Liver (tissue), 9 donors: ENCODE results near the gene SRGAP3. TPM values are rescaled to one million over a fixed set of nuclear protein-coding genes. Genes with fewer than 3 reads are reported as not detected.

Experiments used
- DNase-seq: peaks from one replicate; pipeline ENCODE4 v3.0.0-alpha.2; 2017; ENCODE audit warnings: low spot score
- H3K27ac ChIP-seq, 2 donors: one replicate each; pipeline ENCODE4 v1.7.0; 2013; ENCODE audit warnings: inconsistent platforms in 2 of 2, low read length in 2 of 2, control low read depth in 1 of 2, low read depth in 1 of 2, mild to moderate bottlenecking in 1 of 2
- H3K27me3 ChIP-seq, 4 donors: one replicate each; pipeline versions ENCODE4 v1.6.1 to v1.7.0; 2013; ENCODE audit warnings: low read length in 3 of 4, inconsistent platforms in 1 of 4, mild to moderate bottlenecking in 1 of 4, moderate library complexity in 1 of 4; ENCODE audit not compliant: control insufficient read depth in 4 of 4, insufficient read depth in 4 of 4
- H3K36me3 ChIP-seq, 4 donors: one replicate each; pipeline versions ENCODE4 v1.6.1 to v1.7.0; 2013; ENCODE audit warnings: low read length in 3 of 4, mild to moderate bottlenecking in 3 of 4, low read depth in 1 of 4, moderate library complexity in 1 of 4; ENCODE audit not compliant: control insufficient read depth in 4 of 4, insufficient read depth in 3 of 4
- H3K4me1 ChIP-seq, 4 donors: one replicate each; pipeline versions ENCODE4 v1.6.1 to v1.7.0; 2013; ENCODE audit warnings: low read length in 3 of 4, mild to moderate bottlenecking in 3 of 4, moderate library complexity in 1 of 4; ENCODE audit not compliant: control insufficient read depth in 4 of 4, insufficient read depth in 4 of 4
- H3K4me3 ChIP-seq, 3 donors: one replicate each; pipeline versions ENCODE4 v1.6.1 to v1.7.0; 2013; ENCODE audit warnings: low read length in 3 of 3, control low read depth in 1 of 3, low read depth in 1 of 3, mild to moderate bottlenecking in 1 of 3
- H3K9ac ChIP-seq, 2 donors: one replicate each; pipeline ENCODE4 v1.7.0; 2013; ENCODE audit warnings: low read length in 2 of 2, mild to moderate bottlenecking in 2 of 2, moderate library complexity in 2 of 2, control low read depth in 1 of 2, low read depth in 1 of 2
- H3K9me3 ChIP-seq, 4 donors: one replicate each; pipeline versions ENCODE4 v1.6.1 to v1.7.0; 2013; ENCODE audit warnings: low read length in 3 of 4; ENCODE audit not compliant: control insufficient read depth in 4 of 4
- EGR1 ChIP-seq, 2 donors: IDR thresholded peaks; 2 replicates each; pipeline ENCODE4 v1.6.1; 2016 to 2018; ENCODE audit warnings: antibody characterized with exemption in 2 of 2, low read depth in 2 of 2
- FOXA1 ChIP-seq: IDR thresholded peaks from 2 replicates; pipeline ENCODE4 v1.6.1; 2016; ENCODE audit warnings: antibody characterized with exemption
- FOXA2 ChIP-seq: IDR thresholded peaks from 2 replicates; pipeline ENCODE4 v1.6.1; 2016; ENCODE audit warnings: antibody characterized with exemption
- GABPA ChIP-seq, 2 donors: IDR thresholded peaks in 1 of 2; conservative IDR thresholded peaks in 1 of 2; 2 replicates each; pipeline ENCODE4 v1.6.1; 2016; ENCODE audit warnings: antibody characterized with exemption in 2 of 2, mild to moderate bottlenecking in 1 of 2, moderate library complexity in 1 of 2
- HNF4A ChIP-seq, 2 donors: conservative IDR thresholded peaks; 2 replicates each; pipeline ENCODE4 v1.6.1; 2016; ENCODE audit warnings: antibody characterized with exemption in 2 of 2, mild to moderate bottlenecking in 2 of 2
- HNF4G ChIP-seq: IDR thresholded peaks from 2 replicates; pipeline ENCODE4 v1.6.1; 2016; ENCODE audit warnings: antibody characterized with exemption
- JUND ChIP-seq, 2 donors: IDR thresholded peaks; 2 replicates each; pipeline ENCODE4 v1.6.1; 2016; ENCODE audit warnings: antibody characterized with exemption in 2 of 2
- NR2F2 ChIP-seq: IDR thresholded peaks from 2 replicates; pipeline ENCODE4 v1.6.1; 2016; ENCODE audit warnings: antibody characterized with exemption
- RAD21 ChIP-seq, 2 donors: IDR thresholded peaks; 2 replicates each; pipeline ENCODE4 v1.6.1; 2016; ENCODE audit warnings: antibody characterized with exemption in 2 of 2, mild to moderate bottlenecking in 2 of 2
- RXRA ChIP-seq, 2 donors: IDR thresholded peaks; 2 replicates each; pipeline ENCODE4 v1.6.1; 2017 to 2018; ENCODE audit warnings: antibody characterized with exemption in 2 of 2, mild to moderate bottlenecking in 1 of 2
- SP1 ChIP-seq: IDR thresholded peaks from 2 replicates; pipeline ENCODE4 v1.6.1; 2018; ENCODE audit warnings: antibody characterized with exemption, mild to moderate bottlenecking
- TAF1 ChIP-seq: conservative IDR thresholded peaks from 2 replicates; pipeline ENCODE4 v1.6.1; 2016; ENCODE audit warnings: antibody characterized with exemption, mild to moderate bottlenecking
- YY1 ChIP-seq: IDR thresholded peaks from 2 replicates; pipeline ENCODE4 v1.6.1; 2016; ENCODE audit warnings: antibody characterized with exemption, mild to moderate bottlenecking
- WGBS: extraction: QIAGEN DNeasy Blood & Tissue Kit; methylation state at CpG from one replicate; pipeline ENCODE4 v1.1.7; 2013; 5-methylcytosine and 5-hydroxymethylcytosine counted together
- polyA plus RNA-seq, 2 donors: library from polyadenylated mRNA; stranded (reverse) in 1 of 2; unstranded in 1 of 2; fragments of 200-250 nt in 1 of 2; fragments of >200 nt in 1 of 2; fragmentation: Nextera tagmentation in 1 of 2; extraction: Ambion mirVana in 1 of 2; gene quantifications; one replicate each; pipeline versions ENCODE4 v1.2.1 to v1.2.3, GENCODE V29; 2013 to 2015
- total RNA-seq, 2 donors: library from RNA; depleted of rRNA; stranded (reverse); fragments of >200 nt; gene quantifications; one replicate each; pipeline ENCODE4 v1.2.3, GENCODE V29; 2014
- TF ChIP-seq, protein P1 (sequence below): IDR thresholded peaks from 2 replicates; pipeline ENCODE4 v1.6.1; 2016; ENCODE audit warnings: antibody characterized with exemption
- TF ChIP-seq, protein P2 (sequence below): IDR thresholded peaks from 2 replicates; pipeline ENCODE4 v1.6.1; 2016; ENCODE audit warnings: antibody characterized with exemption
- TF ChIP-seq, protein P3 (sequence below): IDR thresholded peaks from 2 replicates; pipeline ENCODE4 v1.6.1; 2016; ENCODE audit warnings: antibody characterized with exemption
- TF ChIP-seq, protein P4 (sequence below): IDR thresholded peaks from 2 replicates; pipeline ENCODE4 v1.6.1; 2016; ENCODE audit warnings: antibody characterized with exemption, mild to moderate bottlenecking
- donor health status: healthy.
- donor health status: healthy.
- donor health status: healthy.
- donor health status: healthy.
- donor health status: healthy.

Gene SRGAP3
- total and polyA plus RNA-seq, 4 donors = 0.61 to 4.2 (median 1.6) TPM

DNA sequence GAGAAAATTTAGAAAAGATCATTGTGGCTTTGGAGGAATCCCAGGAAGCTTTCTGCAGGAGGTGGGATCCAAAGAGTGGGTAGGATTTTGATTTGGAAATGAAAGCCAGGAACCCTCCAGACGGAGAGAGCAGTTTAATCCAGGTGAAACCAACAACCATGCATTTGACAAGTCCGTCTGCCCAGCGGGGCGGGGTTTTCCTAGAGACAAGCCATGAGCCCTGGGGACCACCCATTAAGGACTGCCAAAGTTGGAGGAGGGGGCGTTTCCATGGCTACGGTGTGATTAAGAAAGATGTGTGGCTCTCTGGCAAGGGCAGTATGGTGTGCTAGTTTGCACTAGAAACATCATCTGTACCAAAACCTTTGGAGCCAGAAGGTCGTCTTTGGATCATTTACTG is 53.4 kb downstream of the SRGAP3 start:
- no peak for DNase-seq
- no peak overlapping the region for H3K4me3 ChIP-seq
- TF ChIP-seq YY1 (no peak), EGR1 (IDR thresholded peaks at IDR 0.05; ENCODE audit: low read depth in 2 of 2) (no peak), JUND (IDR thresholded peaks at IDR 0.05) (no peak), HNF4A (conservative IDR thresholded peaks at IDR 0.05) (no peak), RXRA (IDR thresholded peaks at IDR 0.05) (no peak), TAF1 (no peak), RAD21 (IDR thresholded peaks at IDR 0.05) (no peak), FOXA1 (no peak), GABPA (IDR thresholded peaks at IDR 0.05 in 1 of 2, conservative IDR thresholded peaks at IDR 0.05 in 1 of 2) (no peak)
- TF ChIP-seq, protein P1, sequence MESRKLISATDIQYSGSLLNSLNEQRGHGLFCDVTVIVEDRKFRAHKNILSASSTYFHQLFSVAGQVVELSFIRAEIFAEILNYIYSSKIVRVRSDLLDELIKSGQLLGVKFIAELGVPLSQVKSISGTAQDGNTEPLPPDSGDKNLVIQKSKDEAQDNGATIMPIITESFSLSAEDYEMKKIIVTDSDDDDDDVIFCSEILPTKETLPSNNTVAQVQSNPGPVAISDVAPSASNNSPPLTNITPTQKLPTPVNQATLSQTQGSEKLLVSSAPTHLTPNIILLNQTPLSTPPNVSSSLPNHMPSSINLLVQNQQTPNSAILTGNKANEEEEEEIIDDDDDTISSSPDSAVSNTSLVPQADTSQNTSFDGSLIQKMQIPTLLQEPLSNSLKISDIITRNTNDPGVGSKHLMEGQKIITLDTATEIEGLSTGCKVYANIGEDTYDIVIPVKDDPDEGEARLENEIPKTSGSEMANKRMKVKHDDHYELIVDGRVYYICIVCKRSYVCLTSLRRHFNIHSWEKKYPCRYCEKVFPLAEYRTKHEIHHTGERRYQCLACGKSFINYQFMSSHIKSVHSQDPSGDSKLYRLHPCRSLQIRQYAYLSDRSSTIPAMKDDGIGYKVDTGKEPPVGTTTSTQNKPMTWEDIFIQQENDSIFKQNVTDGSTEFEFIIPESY = no peak
- TF ChIP-seq, protein P2, sequence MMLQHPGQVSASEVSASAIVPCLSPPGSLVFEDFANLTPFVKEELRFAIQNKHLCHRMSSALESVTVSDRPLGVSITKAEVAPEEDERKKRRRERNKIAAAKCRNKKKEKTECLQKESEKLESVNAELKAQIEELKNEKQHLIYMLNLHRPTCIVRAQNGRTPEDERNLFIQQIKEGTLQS = no peak
- no peaks in the 10 kb centered on the region for H3K27me3 ChIP-seq
- H3K9me3 ChIP-seq = no peaks in the 10 kb centered on the region
- 81% methylated on average over 7 of the region's 7 CpGs for WGBS
- no peak overlapping the region for H3K9ac ChIP-seq
- no peaks in the 10 kb centered on the region for H3K4me1 ChIP-seq
- no peaks in the 10 kb centered on the region for H3K36me3 ChIP-seq
- no peak overlapping the region for H3K27ac ChIP-seq

DNA sequence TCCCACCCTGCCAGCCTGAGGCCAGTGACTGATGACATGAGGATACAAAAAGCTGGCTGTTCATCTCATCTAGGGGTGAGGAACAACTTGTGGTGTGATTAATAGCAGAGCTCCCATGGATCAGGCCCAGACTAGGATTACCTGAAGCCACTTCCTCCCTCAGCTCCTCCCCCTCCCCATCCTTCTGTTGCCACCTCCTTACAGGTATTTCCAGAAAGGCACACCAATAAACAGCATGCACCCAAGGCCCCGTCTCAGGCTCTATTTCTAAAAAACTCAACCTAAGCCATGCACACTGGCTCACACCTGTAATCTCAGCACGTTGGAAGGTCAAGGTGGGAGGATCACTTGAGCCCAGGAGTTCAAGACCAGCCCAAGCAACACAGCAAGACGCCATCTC is 54.1 kb downstream of the SRGAP3 start:
- Histone ChIP-seq H3K27me3 (no peaks in the 10 kb centered on the region), H3K4me3 (no peak overlapping the region), H3K9ac (no peak overlapping the region), H3K27ac (no peak overlapping the region), H3K9me3 (no peaks in the 10 kb centered on the region), H3K36me3 (no peaks in the 10 kb centered on the region), H3K4me1 (no peaks in the 10 kb centered on the region)
- 87% methylated on average over 3 of the region's 3 CpGs for WGBS
- TF ChIP-seq JUND (IDR thresholded peaks at IDR 0.05) (no peak), FOXA1 (no peak), RXRA (IDR thresholded peaks at IDR 0.05) (no peak), HNF4G (no peak), TAF1 (no peak), FOXA2 (no peak), NR2F2 (no peak), SP1 (no peak), YY1 (no peak)
- TF ChIP-seq, protein P2 = no peak
- TF ChIP-seq, protein P1 = no peak
- TF ChIP-seq, protein P3, sequence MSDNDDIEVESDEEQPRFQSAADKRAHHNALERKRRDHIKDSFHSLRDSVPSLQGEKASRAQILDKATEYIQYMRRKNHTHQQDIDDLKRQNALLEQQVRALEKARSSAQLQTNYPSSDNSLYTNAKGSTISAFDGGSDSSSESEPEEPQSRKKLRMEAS = no peak
- TF ChIP-seq, protein P4, sequence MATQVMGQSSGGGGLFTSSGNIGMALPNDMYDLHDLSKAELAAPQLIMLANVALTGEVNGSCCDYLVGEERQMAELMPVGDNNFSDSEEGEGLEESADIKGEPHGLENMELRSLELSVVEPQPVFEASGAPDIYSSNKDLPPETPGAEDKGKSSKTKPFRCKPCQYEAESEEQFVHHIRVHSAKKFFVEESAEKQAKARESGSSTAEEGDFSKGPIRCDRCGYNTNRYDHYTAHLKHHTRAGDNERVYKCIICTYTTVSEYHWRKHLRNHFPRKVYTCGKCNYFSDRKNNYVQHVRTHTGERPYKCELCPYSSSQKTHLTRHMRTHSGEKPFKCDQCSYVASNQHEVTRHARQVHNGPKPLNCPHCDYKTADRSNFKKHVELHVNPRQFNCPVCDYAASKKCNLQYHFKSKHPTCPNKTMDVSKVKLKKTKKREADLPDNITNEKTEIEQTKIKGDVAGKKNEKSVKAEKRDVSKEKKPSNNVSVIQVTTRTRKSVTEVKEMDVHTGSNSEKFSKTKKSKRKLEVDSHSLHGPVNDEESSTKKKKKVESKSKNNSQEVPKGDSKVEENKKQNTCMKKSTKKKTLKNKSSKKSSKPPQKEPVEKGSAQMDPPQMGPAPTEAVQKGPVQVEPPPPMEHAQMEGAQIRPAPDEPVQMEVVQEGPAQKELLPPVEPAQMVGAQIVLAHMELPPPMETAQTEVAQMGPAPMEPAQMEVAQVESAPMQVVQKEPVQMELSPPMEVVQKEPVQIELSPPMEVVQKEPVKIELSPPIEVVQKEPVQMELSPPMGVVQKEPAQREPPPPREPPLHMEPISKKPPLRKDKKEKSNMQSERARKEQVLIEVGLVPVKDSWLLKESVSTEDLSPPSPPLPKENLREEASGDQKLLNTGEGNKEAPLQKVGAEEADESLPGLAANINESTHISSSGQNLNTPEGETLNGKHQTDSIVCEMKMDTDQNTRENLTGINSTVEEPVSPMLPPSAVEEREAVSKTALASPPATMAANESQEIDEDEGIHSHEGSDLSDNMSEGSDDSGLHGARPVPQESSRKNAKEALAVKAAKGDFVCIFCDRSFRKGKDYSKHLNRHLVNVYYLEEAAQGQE = no peak
- no peak for DNase-seq
